H1 (cell line): Measurements from ENCODE around the gene MC4R. TPM values are rescaled to one million over a fixed set of nuclear protein-coding genes. Genes with fewer than 3 reads are reported as not detected.

Source experiments
- BCL11A ChIP-seq, 2 experiments: IDR thresholded peaks; one replicate each; pipeline ENCODE4 v1.6.1; 2011; ENCODE audit warnings: low read depth in 2 of 2, low read length in 2 of 2, mild to moderate bottlenecking in 2 of 2
- CBX8 ChIP-seq: fragments of 300-800, 300-1000 bp; sonication (generic); IDR thresholded peaks from 2 replicates; pipeline ENCODE4 v1.7.1; 2016; ENCODE audit warnings: low read depth, low read length, borderline replicate concordance
- CHD7 ChIP-seq: fragments of 300-600 bp; sonication (generic); IDR thresholded peaks from 2 replicates; pipeline ENCODE4 v1.7.1; 2012; ENCODE audit warnings: low read length, moderate library complexity, mild to moderate bottlenecking, inconsistent platforms; ENCODE audit not compliant: insufficient replicate concordance
- CREB1 ChIP-seq: IDR thresholded peaks from 2 replicates; pipeline ENCODE4 v1.6.1; 2012; ENCODE audit warnings: inconsistent platforms
- FOSL1 ChIP-seq: IDR thresholded peaks from 2 replicates; pipeline ENCODE4 v1.6.1; 2011; ENCODE audit warnings: mild to moderate bottlenecking, low read depth, low read length, moderate library complexity; ENCODE audit not compliant: insufficient read depth
- GTF2F1 ChIP-seq: IDR thresholded peaks from 2 replicates; pipeline ENCODE4 v1.6.1; 2012; ENCODE audit warnings: low read depth, low read length, improper control_type of control experiment, borderline replicate concordance
- HDAC6 ChIP-seq: IDR thresholded peaks from one replicate; pipeline ENCODE4 v1.7.1; 2012; ENCODE audit warnings: low read depth, mild to moderate bottlenecking, inconsistent platforms, low read length, moderate library complexity
- KDM1A ChIP-seq: fragments of 200-600, 300-600 bp; sonication (generic); IDR thresholded peaks from 2 replicates; pipeline ENCODE4 v1.7.1; 2016; ENCODE audit warnings: mild to moderate bottlenecking, low read length, borderline replicate concordance
- POU5F1 ChIP-seq: IDR thresholded peaks from 2 replicates; pipeline ENCODE4 v1.6.1; 2011; ENCODE audit warnings: low read depth, mild to moderate bottlenecking, low read length, moderate library complexity
- SAP30 ChIP-seq: fragments of 300-600 bp; sonication (generic); IDR thresholded peaks from 2 replicates; pipeline ENCODE4 v1.7.1; 2012; ENCODE audit warnings: low read length, moderate library complexity, mild to moderate bottlenecking, inconsistent platforms; ENCODE audit not compliant: insufficient read depth, insufficient replicate concordance
- TAF7 ChIP-seq: optimal IDR thresholded peaks from 2 replicates; pipeline ENCODE3; 2011; ENCODE audit warnings: low read depth, mild to moderate bottlenecking, inconsistent platforms, low read length, moderate library complexity, borderline replicate concordance
- TCF12 ChIP-seq: IDR thresholded peaks from 2 replicates; pipeline ENCODE4 v1.6.1; 2011; ENCODE audit warnings: low read depth, mild to moderate bottlenecking, low read length
- polyA plus RNA-seq, 7 experiments: library from polyadenylated mRNA; depleted of rRNA in 3 of 7; stranded (reverse) in 5 of 7; unstranded in 2 of 7; fragments of >200 nt in 5 of 7; fragments of 200-250 nt in 2 of 7; gene quantifications; 1 replicate in 5 of 7; 2 replicates in 1 of 7; 4 replicates in 1 of 7; pipeline versions ENCODE4 v1.2.1 to v1.2.3, GENCODE V29; 2011 to 2013; ENCODE audit warnings: missing spikeins in 2 of 7, mixed read lengths in 2 of 7
- total RNA-seq: library from RNA; stranded (reverse); fragmentation: NEBNext Ultra II Directional; extraction: Animal tissue kit (Norgen Biotek cat#: 25700); gene quantifications from 2 replicates; pipeline ENCODE4 v1.2.1, GENCODE V29; 2021

MC4R gene
- total and polyA plus RNA-seq, 2 of the 8 experiments (the other 6 are each of a cell fraction or from before 2014, with no cell fraction given), result 0.11 TPM; not detected in 1

GRCh38 chr18:60406721-60407120 is 34.1 kb upstream of the MC4R start (continued):
- TF ChIP-seq CHD7 (no peak), HDAC6 (no peak), GTF2F1 (no peak), CBX8 (no peak), POU5F1 (no peak), KDM1A (no peak), TCF12 (no peak), TAF7 (no peak), CREB1 (no peak), FOSL1 (no peak), SAP30 (no peak), BCL11A (IDR thresholded peaks at IDR 0.05; ENCODE audit: low read depth in 2 of 2, low read length in 2 of 2) (no peak)
